ENCODE measurements around the gene RIN1. TPM values are rescaled to one million over a fixed set of nuclear protein-coding genes. Genes with fewer than 3 reads are reported as not detected.

RIN1 gene
- total and polyA plus RNA-seq, 9 of the 15 experiments (the other 6 are each of a cell fraction or from before 2014, with no cell fraction given) = 0.01 to 1.2 (median 0.45) TPM; not detected in 1

GRCh38 chr11:66312549-66313320 lies 23.5 kb downstream of the RIN1 start (continued):
- TF ChIP-seq NEUROD1 (IDR thresholded peaks at IDR 0.05; ENCODE audit: borderline replicate concordance, low read depth, low read length, partially characterized antibody) (no peak), HDGF (IDR thresholded peaks at IDR 0.05) (no peak), SETDB1 (IDR thresholded peaks at IDR 0.05; ENCODE audit: low read length) (no peak), PHTF2 (CRISPR knock-in tag; IDR thresholded peaks at IDR 0.05) (no peak), MEF2D (tag; conservative IDR thresholded peaks at IDR 0.05; ENCODE audit: low read depth) (no peak), TAF15 (IDR thresholded peaks at IDR 0.05; ENCODE audit: low read depth, low read length) (no peak), MYC (IDR thresholded peaks at IDR 0.05; ENCODE audit: low read depth, low read length) (peak; percentile 10; the same call in 1 of the 2 replicates), MYC (CRISPR knock-in tag; IDR thresholded peaks at IDR 0.05; ENCODE audit: borderline replicate concordance, low read depth) (no peak), POLR2AphosphoS5 (IDR thresholded peaks at IDR 0.05; ENCODE audit: control insufficient read depth, insufficient read depth, low read depth, low read length) (no peak), L3MBTL2 (IDR thresholded peaks at IDR 0.05) (no peak; the same call in 1 of the 2 replicates), PURB (CRISPR knock-in tag; IDR thresholded peaks at IDR 0.05; ENCODE audit: low read depth) (no peak), PHF8 (IDR thresholded peaks at IDR 0.05; ENCODE audit: borderline replicate concordance, low read length) (peak; percentile 35; the same call in 1 of the 2 replicates), MBD1 (CRISPR knock-in tag; IDR thresholded peaks at IDR 0.05) (no peak), ZBTB1 (CRISPR knock-in tag; IDR thresholded peaks at IDR 0.05; ENCODE audit: borderline replicate concordance, low read depth) (no peak), MED1 (CRISPR knock-in tag; IDR thresholded peaks at IDR 0.05; ENCODE audit: borderline replicate concordance) (no peak), ZFX (CRISPR knock-in tag; IDR thresholded peaks at IDR 0.05) (peak; percentile 65), ZNF239 (CRISPR knock-in tag; IDR thresholded peaks at IDR 0.05) (no peak), SP1 (CRISPR knock-in tag; IDR thresholded peaks at IDR 0.05) (no peak), MCM7 (IDR thresholded peaks at IDR 0.05) (no peak), ZNF639 (CRISPR knock-in tag; conservative IDR thresholded peaks at IDR 0.05 in 1 of 2, IDR thresholded peaks at IDR 0.05 in 1 of 2) (no peak), YY1 (IDR thresholded peaks at IDR 0.05; ENCODE audit: borderline replicate concordance in 1 of 3, control insufficient read depth in 1 of 3, extremely low read depth in 1 of 3, insufficient read depth in 3 of 3, insufficient read length in 1 of 3, insufficient replicate concordance in 2 of 3, low read depth in 1 of 3, low read length in 2 of 3) (peak in 1 of 3 experiments; percentile 20), NFE2 (IDR thresholded peaks at IDR 0.05; ENCODE audit: low read depth) (no peak), ZNF23 (CRISPR knock-in tag; IDR thresholded peaks at IDR 0.05) (no peak), EGR1 (conservative IDR thresholded peaks at IDR 0.05) (no peak), ZNF77 (CRISPR knock-in tag; IDR thresholded peaks at IDR 0.05) (no peak), ZNF133 (CRISPR knock-in tag; IDR thresholded peaks at IDR 0.05) (no peak)

All from K562 (cell line).